Peyer's patch (tissue), 4 donors: ENCODE measurements around the gene TNS3. TPM values are rescaled to one million over a fixed set of nuclear protein-coding genes. Genes with fewer than 3 reads are reported as not detected.

ENCODE experiments used
- DNase-seq, 3 donors: peaks; one replicate each; pipeline ENCODE4 v3.0.0-alpha.2; 2017 to 2019
- H3K27ac ChIP-seq, 4 donors: fragments of 200-600 bp; sonication (generic); one replicate each; pipeline ENCODE4 v1.5.1; 2016 to 2019
- H3K27me3 ChIP-seq, 2 donors: fragments of 200-600 bp; sonication (generic); one replicate each; pipeline ENCODE4 v1.5.1; 2019
- H3K36me3 ChIP-seq, 3 donors: fragments of 200-600 bp; sonication (generic); one replicate each; pipeline ENCODE4 v1.5.1; 2016 to 2019
- H3K4me1 ChIP-seq, 4 donors: fragments of 200-600 bp; sonication (generic); one replicate each; pipeline ENCODE4 v1.5.1; 2016 to 2019
- H3K4me3 ChIP-seq, 4 donors: fragments of 200-600 bp; sonication (generic); 1 replicate in 3 of 4; 2 replicates in 1 of 4; pipeline ENCODE4 v1.5.1; 2016 to 2019; ENCODE audit warnings: mild to moderate bottlenecking in 1 of 4
- H3K9me3 ChIP-seq, 4 donors: fragments of 200-600 bp; sonication (generic); one replicate each; pipeline ENCODE4 v1.5.1; 2016 to 2019; ENCODE audit warnings: mild to moderate bottlenecking in 1 of 4
- POLR2A ChIP-seq, 2 donors: fragments of 450-650 bp; IDR thresholded peaks; one replicate each; pipeline ENCODE4 v1.5.1; 2017; ENCODE audit warnings: antibody characterized with exemption in 2 of 2, mild to moderate bottlenecking in 2 of 2, moderate library complexity in 2 of 2
- total RNA-seq, 4 donors: library from RNA; depleted of rRNA; stranded (reverse); fragments of >200 nt; gene quantifications; one replicate each; pipeline ENCODE4 v1.1.0, GENCODE V29; 2016
- TF ChIP-seq, protein P1 (sequence below), 6 experiments: fragments of 450-650 bp in 4 of 6; fragments of 200-600 bp in 2 of 6; sonication (generic) in 1 of 6; IDR thresholded peaks; one replicate each; pipeline ENCODE4 v1.5.1; 2017 to 2019; ENCODE audit warnings: antibody characterized with exemption in 6 of 6, mild to moderate bottlenecking in 3 of 6, moderate library complexity in 1 of 6

Gene TNS3
- total RNA-seq, 4 donors from 2014 or later = 79.5 to 157 (median 112) TPM

- H3K27ac ChIP-seq = peak overlapping the region in 3 of 4 donors; percentile 23 to 66 (median 25)
- H3K4me1 ChIP-seq = peaks cover 0 to 43% (median 4%) of the 10 kb centered on the region in 4 donors
- no peaks in the 10 kb centered on the region for H3K36me3 ChIP-seq
- H3K9me3 ChIP-seq = no peaks in the 10 kb centered on the region
- no peak for TF ChIP-seq POLR2A (IDR thresholded peaks at IDR 0.05)
- TF ChIP-seq, protein P1, sequence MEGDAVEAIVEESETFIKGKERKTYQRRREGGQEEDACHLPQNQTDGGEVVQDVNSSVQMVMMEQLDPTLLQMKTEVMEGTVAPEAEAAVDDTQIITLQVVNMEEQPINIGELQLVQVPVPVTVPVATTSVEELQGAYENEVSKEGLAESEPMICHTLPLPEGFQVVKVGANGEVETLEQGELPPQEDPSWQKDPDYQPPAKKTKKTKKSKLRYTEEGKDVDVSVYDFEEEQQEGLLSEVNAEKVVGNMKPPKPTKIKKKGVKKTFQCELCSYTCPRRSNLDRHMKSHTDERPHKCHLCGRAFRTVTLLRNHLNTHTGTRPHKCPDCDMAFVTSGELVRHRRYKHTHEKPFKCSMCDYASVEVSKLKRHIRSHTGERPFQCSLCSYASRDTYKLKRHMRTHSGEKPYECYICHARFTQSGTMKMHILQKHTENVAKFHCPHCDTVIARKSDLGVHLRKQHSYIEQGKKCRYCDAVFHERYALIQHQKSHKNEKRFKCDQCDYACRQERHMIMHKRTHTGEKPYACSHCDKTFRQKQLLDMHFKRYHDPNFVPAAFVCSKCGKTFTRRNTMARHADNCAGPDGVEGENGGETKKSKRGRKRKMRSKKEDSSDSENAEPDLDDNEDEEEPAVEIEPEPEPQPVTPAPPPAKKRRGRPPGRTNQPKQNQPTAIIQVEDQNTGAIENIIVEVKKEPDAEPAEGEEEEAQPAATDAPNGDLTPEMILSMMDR (IDR thresholded peaks at IDR 0.05) = no peak
- no peak overlapping the region for H3K4me3 ChIP-seq
- no peak for DNase-seq
- H3K27me3 ChIP-seq = no peaks in the 10 kb centered on the region
These were observed 93.5 kb downstream of the TNS3 start for GRCh38 chr7:47488201-47488968.

GRCh38 chr7:47485640-47486435 is 96.1 kb downstream of the TNS3 start:
- Histone ChIP-seq H3K36me3 (no peaks in the 10 kb centered on the region), H3K27ac (peak overlapping the region in 2 of 4 donors; percentile 55 to 79), H3K9me3 (no peaks in the 10 kb centered on the region), H3K4me3 (no peak overlapping the region), H3K27me3 (no peaks in the 10 kb centered on the region), H3K4me1 (peaks cover 0 to 65% (median 19%) of the 10 kb centered on the region in 4 donors)
- DNase-seq = peak in 2 of 3 donors; percentile 85 to 88
- no peak for TF ChIP-seq POLR2A (IDR thresholded peaks at IDR 0.05)
- TF ChIP-seq, protein P1 (IDR thresholded peaks at IDR 0.05) = no peak

GRCh38 chr7:47484923-47485639 is 96.8 kb downstream of the TNS3 start:
- Histone ChIP-seq H3K36me3 (no peaks in the 10 kb centered on the region), H3K9me3 (no peaks in the 10 kb centered on the region), H3K27me3 (no peaks in the 10 kb centered on the region), H3K27ac (peak overlapping the region in 2 of 4 donors; percentile 55 to 79), H3K4me1 (peaks cover 0 to 72% (median 23%) of the 10 kb centered on the region in 4 donors), H3K4me3 (no peak overlapping the region)
- no peak for DNase-seq
- TF ChIP-seq, protein P1 (IDR thresholded peaks at IDR 0.05) = no peak
- TF ChIP-seq POLR2A (IDR thresholded peaks at IDR 0.05) = no peak

DNA sequence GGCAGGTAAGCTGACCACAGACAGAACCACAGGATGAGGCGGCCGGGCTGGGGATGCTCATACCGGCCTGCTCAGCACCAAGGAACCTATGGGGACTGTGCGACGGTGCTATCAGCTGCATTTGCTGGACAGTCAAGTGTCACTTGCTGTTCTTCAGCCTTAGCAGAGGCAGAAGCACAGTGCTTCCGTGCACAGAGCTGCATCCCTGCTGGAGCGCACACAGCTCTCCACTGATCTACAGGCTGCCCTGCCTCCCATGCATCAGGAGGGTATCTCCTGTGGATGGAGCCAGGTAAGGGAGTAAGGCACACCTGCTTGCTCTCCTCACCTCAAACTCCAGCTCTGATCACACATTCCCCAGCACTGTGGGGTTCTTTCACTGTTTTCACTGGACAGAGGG is 97.5 kb downstream of the TNS3 start:
- DNase-seq = no peak
- no peaks in the 10 kb centered on the region for H3K36me3 ChIP-seq
- no peaks in the 10 kb centered on the region for H3K27me3 ChIP-seq
- H3K4me1 ChIP-seq = peaks cover 6 to 73% (median 23%) of the 10 kb centered on the region in 4 donors
- H3K9me3 ChIP-seq = no peaks in the 10 kb centered on the region
- peak overlapping the region in 1 of 4 donors; percentile 79 for H3K27ac ChIP-seq
- TF ChIP-seq, protein P1 (IDR thresholded peaks at IDR 0.05) = no peak
- TF ChIP-seq POLR2A (IDR thresholded peaks at IDR 0.05) = no peak
- no peak overlapping the region for H3K4me3 ChIP-seq

GRCh38 chr7:47483604-47484273 is 98.2 kb downstream of the TNS3 start:
- Histone ChIP-seq H3K4me3 (no peak overlapping the region), H3K36me3 (no peaks in the 10 kb centered on the region), H3K27me3 (no peaks in the 10 kb centered on the region), H3K9me3 (no peaks in the 10 kb centered on the region), H3K4me1 (peaks cover 6 to 72% (median 23%) of the 10 kb centered on the region in 4 donors), H3K27ac (no peak overlapping the region)
- DNase-seq = no peak
- TF ChIP-seq, protein P1 (IDR thresholded peaks at IDR 0.05) = peak in 1 of 6 experiments; percentile 9
- no peak for TF ChIP-seq POLR2A (IDR thresholded peaks at IDR 0.05)
